ENCODE data around the gene ARHGEF37.
"Not testable (repeated sequence)": the region's sequence is repeated elsewhere in the genome, so short reads cannot be mapped to it uniquely, and the experiment has no call there.

The ARHGEF37 gene

GRCh38 chr5:149644629-149645028 lies 63.3 kb downstream of the ARHGEF37 start:
- no peak overlapping the region for H3K4me3 ChIP-seq (ENCODE audit: low read depth, low read length)
- TF ChIP-seq CTCF (IDR thresholded peaks at IDR 0.05; ENCODE audit: borderline replicate concordance, insufficient read depth, low read depth, low read length) = no peak

- no peak overlapping the region for H3K4me3 ChIP-seq (ENCODE audit: low read depth, low read length)
- TF ChIP-seq CTCF (IDR thresholded peaks at IDR 0.05; ENCODE audit: borderline replicate concordance, insufficient read depth, low read depth, low read length) = no peak
These were observed 63.9 kb downstream of the ARHGEF37 start for GRCh38 chr5:149645236-149645635.

- TF ChIP-seq CTCF (IDR thresholded peaks at IDR 0.05; ENCODE audit: borderline replicate concordance, insufficient read depth, low read depth, low read length) = no peak
- H3K4me3 ChIP-seq (ENCODE audit: low read depth, low read length) = no peak overlapping the region
These were observed 64.4 kb downstream of the ARHGEF37 start for GRCh38 chr5:149645725-149646124.

- H3K4me3 ChIP-seq (ENCODE audit: low read depth, low read length) = no peak overlapping the region
- TF ChIP-seq CTCF (IDR thresholded peaks at IDR 0.05; ENCODE audit: borderline replicate concordance, insufficient read depth, low read depth, low read length) = no peak
These were observed 65.3 kb downstream of the ARHGEF37 start for GRCh38 chr5:149646564-149646963.

- H3K4me3 ChIP-seq (ENCODE audit: low read depth, low read length) = no peak overlapping the region
- TF ChIP-seq CTCF (IDR thresholded peaks at IDR 0.05; ENCODE audit: borderline replicate concordance, insufficient read depth, low read depth, low read length) = no peak
These were observed 66.0 kb downstream of the ARHGEF37 start for GRCh38 chr5:149647334-149647733.

- not testable (repeated sequence) for H3K4me3 ChIP-seq (ENCODE audit: low read depth, low read length)
These were observed 67.4 kb downstream of the ARHGEF37 start for GRCh38 chr5:149648464-149649393.

- H3K4me3 ChIP-seq (ENCODE audit: low read depth, low read length) = not testable (repeated sequence)
These were observed 68.4 kb downstream of the ARHGEF37 start for GRCh38 chr5:149649730-149650129.

GRCh38 chr5:149651686-149652085 lies 70.4 kb downstream of the ARHGEF37 start:
- no peak overlapping the region for H3K4me3 ChIP-seq (ENCODE audit: low read depth, low read length)
- no peak for TF ChIP-seq CTCF (IDR thresholded peaks at IDR 0.05; ENCODE audit: borderline replicate concordance, insufficient read depth, low read depth, low read length)
